ENCODE data around the gene LARGE2.

The LARGE2 gene

DNA sequence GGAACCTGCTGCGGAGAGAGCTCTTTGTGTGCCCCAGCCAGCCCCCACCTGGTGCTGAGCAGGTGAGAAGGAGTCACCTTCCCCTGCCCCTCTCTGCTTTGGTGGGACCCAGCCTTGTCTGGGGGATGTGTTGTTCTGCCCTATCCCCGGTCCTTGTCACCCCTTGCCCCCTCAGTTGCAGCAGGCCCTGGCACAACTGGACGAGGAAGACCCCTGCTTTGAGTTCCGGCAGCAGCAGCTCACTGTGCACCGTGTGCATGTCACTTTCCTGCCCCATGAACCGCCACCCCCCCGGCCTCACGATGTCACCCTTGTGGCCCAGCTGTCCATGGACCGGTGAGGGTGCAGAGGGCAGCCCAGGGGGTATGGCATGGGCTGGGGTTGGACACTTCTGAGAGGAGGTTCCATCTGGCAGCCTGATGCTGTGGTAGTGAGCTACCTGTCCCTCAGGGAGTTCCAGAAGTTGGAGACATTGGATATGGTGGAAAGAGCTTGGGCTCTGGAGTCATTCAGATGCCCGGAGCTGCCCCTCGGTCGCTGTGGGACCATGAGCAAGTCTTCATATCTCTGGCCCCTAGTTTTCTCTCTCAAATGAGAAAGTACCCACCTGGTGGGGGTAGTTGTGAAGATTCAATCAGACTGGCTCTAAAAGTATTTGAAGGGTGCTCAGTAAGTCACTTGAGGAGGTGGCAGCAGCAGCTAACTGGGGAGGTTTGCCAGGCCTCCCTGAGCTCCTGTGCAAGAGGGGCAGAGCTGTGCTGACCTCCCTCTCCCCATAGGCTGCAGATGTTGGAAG is 4.3 kb downstream of the LARGE2 start (continued):
- TF ChIP-seq ZNF404 (tag by site-specific recombination; IDR thresholded peaks at IDR 0.05), result no peak
- TF ChIP-seq, protein P1, sequence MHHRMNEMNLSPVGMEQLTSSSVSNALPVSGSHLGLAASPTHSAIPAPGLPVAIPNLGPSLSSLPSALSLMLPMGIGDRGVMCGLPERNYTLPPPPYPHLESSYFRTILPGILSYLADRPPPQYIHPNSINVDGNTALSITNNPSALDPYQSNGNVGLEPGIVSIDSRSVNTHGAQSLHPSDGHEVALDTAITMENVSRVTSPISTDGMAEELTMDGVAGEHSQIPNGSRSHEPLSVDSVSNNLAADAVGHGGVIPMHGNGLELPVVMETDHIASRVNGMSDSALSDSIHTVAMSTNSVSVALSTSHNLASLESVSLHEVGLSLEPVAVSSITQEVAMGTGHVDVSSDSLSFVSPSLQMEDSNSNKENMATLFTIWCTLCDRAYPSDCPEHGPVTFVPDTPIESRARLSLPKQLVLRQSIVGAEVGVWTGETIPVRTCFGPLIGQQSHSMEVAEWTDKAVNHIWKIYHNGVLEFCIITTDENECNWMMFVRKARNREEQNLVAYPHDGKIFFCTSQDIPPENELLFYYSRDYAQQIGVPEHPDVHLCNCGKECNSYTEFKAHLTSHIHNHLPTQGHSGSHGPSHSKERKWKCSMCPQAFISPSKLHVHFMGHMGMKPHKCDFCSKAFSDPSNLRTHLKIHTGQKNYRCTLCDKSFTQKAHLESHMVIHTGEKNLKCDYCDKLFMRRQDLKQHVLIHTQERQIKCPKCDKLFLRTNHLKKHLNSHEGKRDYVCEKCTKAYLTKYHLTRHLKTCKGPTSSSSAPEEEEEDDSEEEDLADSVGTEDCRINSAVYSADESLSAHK (tag by site-specific recombination; IDR thresholded peaks at IDR 0.05), result no peak
- no peak for TF ChIP-seq ZNF623 (tag by site-specific recombination; IDR thresholded peaks at IDR 0.05)
- no peak for TF ChIP-seq TCF7L2 (IDR thresholded peaks at IDR 0.05; ENCODE audit: borderline replicate concordance, low read depth, low read length)
- TF ChIP-seq ZNF394 (tag by site-specific recombination; IDR thresholded peaks at IDR 0.05; ENCODE audit: borderline replicate concordance), result no peak
- no peak for TF ChIP-seq ZNF76 (tag by site-specific recombination; IDR thresholded peaks at IDR 0.05; ENCODE audit: borderline replicate concordance, low read depth)
- no peak for TF ChIP-seq GLIS1 (tag by site-specific recombination; IDR thresholded peaks at IDR 0.05)

DNA sequence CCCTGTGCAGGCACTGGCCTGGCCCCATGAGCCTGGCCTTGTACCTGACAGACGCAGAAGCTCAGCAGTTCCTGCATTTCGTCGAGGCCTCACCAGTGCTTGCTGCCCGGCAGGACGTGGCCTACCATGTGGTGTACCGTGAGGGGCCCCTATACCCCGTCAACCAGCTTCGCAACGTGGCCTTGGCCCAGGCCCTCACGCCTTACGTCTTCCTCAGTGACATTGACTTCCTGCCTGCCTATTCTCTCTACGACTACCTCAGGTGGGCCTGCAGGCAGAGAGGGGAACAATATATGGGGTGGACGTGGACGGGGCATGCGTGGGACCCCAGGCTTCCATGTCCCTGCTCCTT is 4.9 kb downstream of the LARGE2 start:
- Histone ChIP-seq H3K27ac (ENCODE audit: extremely low read depth, low read depth, low read length) (no peak overlapping the region), H3K4me3 (ENCODE audit: low read depth, low read length) (no peak overlapping the region), H3K9me3 (ENCODE audit: control insufficient read depth, insufficient read depth, low read depth, low read length) (no peaks in the 10 kb centered on the region), H3K36me3 (ENCODE audit: control insufficient read depth in 2 of 2, insufficient read depth in 1 of 2, low read length in 2 of 2) (peaks cover 0 to 22% of the 10 kb centered on the region in 2 experiments; a peak in 1 of 3 replicates), H3K4me1 (ENCODE audit: control insufficient read depth, insufficient read depth, low read length) (no peaks in the 10 kb centered on the region)
- CTCF ChIA-PET, result interaction anchor here (1.8 to 2.4 kb wide), 2 partner anchors 38 to 55 kb away, joined by 5 to 7 read pairs; no protein-coding TSS in a partner anchor
- POLR2A ChIA-PET, result interaction anchor here (0.6 to 1.1 kb wide), 2 partner anchors 15 to 23 kb away, joined by 3 read pairs; no protein-coding TSS in a partner anchor
- TF ChIP-seq SETDB1 (IDR thresholded peaks at IDR 0.05; ENCODE audit: insufficient read length, low read length) (no peak), MZF1 (tag by site-specific recombination; IDR thresholded peaks at IDR 0.05; ENCODE audit: borderline replicate concordance) (no peak), IKZF3 (tag by site-specific recombination; IDR thresholded peaks at IDR 0.05) (no peak), ZNF426 (tag by site-specific recombination; IDR thresholded peaks at IDR 0.05) (no peak), ZNF132 (tag by site-specific recombination; IDR thresholded peaks at IDR 0.05; ENCODE audit: borderline replicate concordance) (no peak), EGR2 (tag by site-specific recombination; IDR thresholded peaks at IDR 0.05; ENCODE audit: low read depth) (no peak), ZNF174 (tag by site-specific recombination; IDR thresholded peaks at IDR 0.05) (no peak), ZNF555 (tag by site-specific recombination; conservative IDR thresholded peaks at IDR 0.05) (no peak), ZNF324 (tag by site-specific recombination; IDR thresholded peaks at IDR 0.05) (no peak)
- TF ChIP-seq, protein P1 (tag by site-specific recombination; IDR thresholded peaks at IDR 0.05), result no peak

DNA sequence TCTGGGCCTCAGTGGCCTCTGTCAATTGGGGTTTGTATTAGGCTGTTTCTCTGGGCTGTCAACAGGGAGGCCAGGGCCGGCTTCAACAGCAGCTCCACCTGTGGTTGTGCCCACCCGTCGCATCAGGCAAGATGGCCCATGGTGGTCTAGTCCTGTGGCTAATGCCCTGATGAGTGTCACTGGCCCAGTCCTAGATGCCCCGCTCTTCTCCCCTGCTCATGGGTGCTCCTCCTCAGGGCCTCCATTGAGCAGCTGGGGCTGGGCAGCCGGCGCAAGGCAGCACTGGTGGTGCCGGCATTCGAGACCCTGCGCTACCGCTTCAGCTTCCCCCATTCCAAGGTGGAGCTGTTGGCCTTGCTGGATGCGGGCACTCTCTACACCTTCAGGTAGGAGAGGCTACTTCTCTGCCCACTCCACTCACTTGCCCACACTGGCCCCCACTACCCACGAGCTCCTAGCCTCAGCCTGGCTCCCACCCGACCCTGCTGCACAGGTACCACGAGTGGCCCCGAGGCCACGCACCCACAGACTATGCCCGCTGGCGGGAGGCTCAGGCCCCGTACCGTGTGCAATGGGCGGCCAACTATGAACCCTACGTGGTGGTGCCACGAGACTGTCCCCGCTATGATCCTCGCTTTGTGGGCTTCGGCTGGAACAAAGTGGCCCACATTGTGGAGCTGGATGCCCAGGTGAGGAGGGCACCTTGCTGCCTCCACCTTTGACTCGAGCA is 5.4 kb downstream of the LARGE2 start:
- Histone ChIP-seq H3K9me3 (ENCODE audit: control insufficient read depth, insufficient read depth, low read depth, low read length) (no peaks in the 10 kb centered on the region), H3K4me3 (ENCODE audit: low read depth, low read length) (no peak overlapping the region), H3K36me3 (ENCODE audit: control insufficient read depth in 2 of 2, insufficient read depth in 1 of 2, low read length in 2 of 2) (peaks cover 0 to 23% of the 10 kb centered on the region in 2 experiments; a peak in 1 of 3 replicates), H3K4me1 (ENCODE audit: control insufficient read depth, insufficient read depth, low read length) (no peaks in the 10 kb centered on the region), H3K27ac (ENCODE audit: extremely low read depth, low read depth, low read length) (no peak overlapping the region)
- CTCF ChIA-PET, result interaction anchor here (0.7 to 2.4 kb wide), 3 partner anchors 37 to 172 kb away, joined by 3 to 7 read pairs (median 5); no protein-coding TSS in a partner anchor
- TF ChIP-seq SCRT1 (tag by site-specific recombination; IDR thresholded peaks at IDR 0.05; ENCODE audit: borderline replicate concordance) (peak; percentile 63; the same call in 1 of the 2 replicates), ZNF530 (tag by site-specific recombination; IDR thresholded peaks at IDR 0.05; ENCODE audit: low read depth) (no peak), ZBTB17 (tag by site-specific recombination; IDR thresholded peaks at IDR 0.05) (no peak)
- POLR2A ChIA-PET, result interaction anchor here (0.9 to 1.1 kb wide), 2 partner anchors 23 to 56 kb away, joined by 3 read pairs; no protein-coding TSS in a partner anchor
